Hippocampal formation (tissue), 2 donors: ENCODE results near the gene CCDC196.

Experiments
- DNase-seq, 2 donors: peaks; one replicate each; lab custom pipeline; 2025; lab: John Stamatoyannopoulos, UW

CCDC196 gene, protein sequence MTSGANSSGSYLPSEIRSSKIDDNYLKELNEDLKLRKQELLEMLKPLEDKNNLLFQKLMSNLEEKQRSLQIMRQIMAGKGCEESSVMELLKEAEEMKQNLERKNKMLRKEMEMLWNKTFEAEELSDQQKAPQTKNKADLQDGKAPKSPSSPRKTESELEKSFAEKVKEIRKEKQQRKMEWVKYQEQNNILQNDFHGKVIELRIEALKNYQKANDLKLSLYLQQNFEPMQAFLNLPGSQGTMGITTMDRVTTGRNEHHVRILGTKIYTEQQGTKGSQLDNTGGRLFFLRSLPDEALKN

DNA sequence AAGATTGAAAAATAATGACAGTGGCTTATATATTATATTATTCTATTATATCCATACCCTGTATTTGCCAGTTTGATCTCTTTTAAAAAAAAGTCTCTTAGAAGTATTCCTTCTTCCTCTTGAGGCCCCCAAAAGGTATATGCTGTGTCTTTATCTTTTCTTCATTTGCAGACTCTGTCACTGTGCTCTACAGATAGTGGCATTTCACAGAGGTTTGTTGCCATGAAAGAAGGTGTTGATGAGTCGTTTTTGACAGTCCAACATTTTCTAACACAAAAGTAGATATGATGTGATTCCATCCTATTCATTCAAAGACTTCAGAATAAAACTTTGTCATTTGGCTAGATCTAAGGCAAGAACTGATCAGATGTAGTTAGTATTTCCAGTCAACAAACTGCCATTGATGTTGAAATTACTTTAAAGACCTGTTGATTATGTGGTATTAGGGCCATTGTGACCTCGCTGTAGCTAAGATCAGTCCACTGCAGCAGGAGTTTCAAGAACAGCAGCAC lies at the start of gene CCDC196:
CCDC196 (plus strand) TSS at position 462 of the 512 bp plus-strand sequence. CDS start 132 bp downstream, outside the sequence.
- DNase-seq = no peak

DNA sequence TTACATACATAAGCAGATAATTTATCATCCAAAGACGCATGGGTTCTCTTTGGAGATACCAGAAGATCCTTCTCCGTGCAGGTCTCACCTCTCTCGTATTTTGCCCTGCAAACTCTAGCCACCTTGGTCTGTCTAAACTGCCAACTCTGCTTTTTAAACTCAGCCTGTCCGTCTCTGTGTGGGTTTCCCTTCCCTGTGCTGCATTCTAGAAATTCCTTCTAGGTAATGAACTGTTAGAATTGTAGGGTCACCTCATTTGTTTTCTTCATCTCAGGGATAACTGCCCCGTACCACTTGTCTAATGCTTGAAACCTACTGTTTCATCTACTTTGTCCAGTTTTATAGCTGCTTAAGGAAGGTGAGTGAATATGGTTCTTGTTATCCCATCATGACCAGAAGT lies 45.4 kb upstream of the CCDC196 start:
- DNase-seq = no peak

DNA sequence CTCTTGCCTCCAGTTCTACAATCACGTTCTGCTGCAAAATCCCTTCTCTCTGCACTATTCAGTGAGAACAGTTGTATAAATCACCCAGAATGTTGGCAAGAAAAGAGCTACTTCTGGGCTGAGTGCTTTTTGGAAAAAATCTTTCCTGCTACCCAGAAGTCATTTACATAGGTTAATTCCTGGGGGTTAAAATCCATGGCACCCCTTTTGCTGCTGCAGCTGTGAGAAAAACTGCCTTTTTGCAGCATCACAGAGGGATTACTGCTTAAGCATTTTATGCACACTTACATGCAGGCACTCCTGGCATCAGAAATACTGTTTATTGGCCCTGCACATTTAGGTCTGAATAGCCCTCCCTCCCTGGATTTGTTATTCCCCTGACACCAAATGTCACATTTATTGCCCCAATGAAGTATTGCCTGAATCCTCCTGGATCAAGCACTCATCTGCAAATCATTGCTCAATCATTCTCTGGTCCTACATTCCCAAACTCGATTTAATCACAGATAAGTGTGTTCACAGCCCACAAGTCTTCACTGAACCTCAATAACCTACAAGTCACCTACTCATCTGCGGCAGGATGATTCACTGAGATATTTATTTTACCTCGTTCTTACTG lies 43.1 kb upstream of the CCDC196 start:
- no peak for DNase-seq

DNA sequence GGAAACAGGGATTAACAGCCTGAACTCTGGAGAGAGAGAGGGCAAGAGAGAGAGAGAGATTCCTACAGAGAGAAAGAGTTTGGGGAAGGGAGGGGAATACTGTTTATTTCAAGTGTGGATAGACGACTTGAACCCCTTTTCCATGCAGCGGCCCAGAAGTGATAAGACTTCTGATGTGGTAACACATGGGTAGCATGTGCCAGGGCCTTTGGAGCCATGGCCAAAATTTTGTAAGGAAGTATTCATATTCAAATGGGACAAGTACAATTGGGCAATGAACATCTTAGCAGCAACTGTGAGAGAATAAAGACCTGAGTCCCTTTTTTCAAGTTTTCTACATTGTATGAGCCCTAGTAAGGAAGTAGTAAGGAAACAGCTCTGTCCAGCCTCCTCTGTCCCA lies 42.4 kb upstream of the CCDC196 start:
- no peak for DNase-seq

DNA sequence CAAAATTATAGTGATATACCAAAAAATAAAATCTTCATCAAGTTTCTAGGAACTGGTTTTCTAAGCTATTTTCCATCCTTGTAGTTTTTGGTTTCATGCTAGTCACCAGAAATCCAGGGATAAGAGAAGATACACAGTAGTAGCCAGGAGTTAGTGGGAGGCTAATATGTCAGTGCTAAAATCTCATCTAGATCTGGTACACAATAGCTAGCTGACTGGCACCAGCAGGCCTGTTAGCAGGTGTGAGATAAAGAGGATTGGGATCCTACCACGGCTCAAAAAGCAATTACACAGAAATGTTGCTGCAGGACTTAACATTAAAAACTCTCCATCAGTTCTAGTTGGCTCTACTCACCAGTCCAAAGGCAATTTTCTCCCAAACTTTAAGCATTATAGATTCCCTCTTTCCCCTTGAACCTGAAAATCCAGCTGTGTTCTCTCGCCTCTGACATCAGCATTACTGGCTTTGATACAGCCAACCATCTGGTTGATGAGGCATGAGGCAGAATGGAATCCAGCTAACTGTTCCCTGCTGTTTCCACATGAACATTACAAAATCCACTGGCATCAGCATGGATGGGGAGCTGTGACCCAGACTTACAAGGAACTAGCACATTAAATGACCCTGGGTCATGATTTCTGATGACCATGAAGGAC lies 41.8 kb upstream of the CCDC196 start:
- DNase-seq = no peak

DNA sequence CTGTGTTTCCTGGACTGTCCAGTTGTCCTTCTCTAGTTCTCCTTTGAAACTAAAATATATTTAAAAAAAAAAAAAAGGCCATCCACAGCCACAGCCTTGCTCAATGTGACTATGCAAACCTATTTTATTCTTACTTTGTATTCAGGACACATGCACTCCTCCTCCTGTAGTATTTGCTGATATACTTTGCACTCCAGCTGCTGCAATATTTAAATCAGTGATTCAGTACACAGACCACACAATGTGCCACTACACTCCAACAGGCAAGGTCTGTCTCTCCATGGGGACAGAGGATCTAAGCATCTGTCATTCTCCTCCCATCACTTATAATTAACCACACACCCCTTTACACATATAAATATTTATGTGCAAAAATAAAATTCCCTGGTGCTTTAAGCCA lies 40.2 kb upstream of the CCDC196 start:
- no peak for DNase-seq

DNA sequence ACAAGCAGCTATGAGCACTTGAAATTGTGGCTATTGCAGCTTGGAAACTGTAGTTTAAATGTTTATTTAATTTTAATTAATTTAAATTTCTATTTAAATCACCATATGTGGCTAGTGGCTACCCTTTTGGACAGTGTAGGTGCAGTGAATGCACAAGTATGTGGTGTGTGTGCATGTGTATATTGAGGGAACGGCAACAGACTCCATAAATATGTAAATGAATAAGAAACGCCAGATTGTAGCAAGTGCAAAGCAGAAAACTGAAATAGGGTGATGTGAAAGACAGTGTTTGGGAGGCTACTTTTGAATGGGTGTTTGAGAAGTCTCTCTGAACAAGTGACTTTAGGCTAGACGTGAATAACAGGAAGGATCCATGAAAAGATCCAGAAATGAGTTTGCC lies 32.7 kb upstream of the CCDC196 start:
- DNase-seq = no peak

DNA sequence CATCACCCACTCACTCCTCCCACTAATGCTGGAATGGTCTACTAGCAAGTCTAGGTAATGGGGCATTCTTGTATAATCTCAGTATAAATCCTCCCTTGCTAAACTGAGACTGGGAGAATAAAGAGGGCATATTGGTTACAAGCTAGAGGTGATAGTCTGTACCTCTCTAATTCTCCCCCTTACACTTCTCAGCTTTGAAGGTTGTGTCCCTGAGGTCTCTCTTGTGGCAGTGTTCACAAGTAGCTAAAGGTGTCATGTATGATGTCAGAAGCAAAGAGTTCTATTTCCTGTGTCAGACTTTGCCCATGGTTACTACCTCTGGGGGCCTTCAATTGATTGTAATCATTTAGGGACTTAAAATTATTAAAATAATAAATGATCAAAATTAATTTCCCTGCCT lies 26.6 kb upstream of the CCDC196 start:
- no peak for DNase-seq

DNA sequence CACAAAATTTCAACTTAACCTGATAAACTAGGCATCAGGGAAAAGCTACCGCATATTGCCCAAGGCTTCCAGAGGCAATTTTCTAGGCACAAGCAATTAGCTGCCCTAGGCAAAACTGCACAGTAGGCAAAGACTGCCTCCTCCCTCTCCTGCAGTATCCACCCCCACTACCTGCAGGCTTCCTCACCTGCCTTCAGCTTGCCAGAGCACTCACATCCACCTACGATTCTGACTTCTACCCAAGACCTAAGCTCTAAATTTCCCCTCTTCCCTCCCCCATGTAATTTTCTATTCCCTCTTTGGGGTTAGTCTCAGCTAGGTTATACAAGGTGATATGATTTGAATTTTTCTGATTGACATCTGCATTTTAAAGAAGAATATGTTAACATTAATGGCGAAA lies 21.9 kb upstream of the CCDC196 start:
- no peak for DNase-seq

DNA sequence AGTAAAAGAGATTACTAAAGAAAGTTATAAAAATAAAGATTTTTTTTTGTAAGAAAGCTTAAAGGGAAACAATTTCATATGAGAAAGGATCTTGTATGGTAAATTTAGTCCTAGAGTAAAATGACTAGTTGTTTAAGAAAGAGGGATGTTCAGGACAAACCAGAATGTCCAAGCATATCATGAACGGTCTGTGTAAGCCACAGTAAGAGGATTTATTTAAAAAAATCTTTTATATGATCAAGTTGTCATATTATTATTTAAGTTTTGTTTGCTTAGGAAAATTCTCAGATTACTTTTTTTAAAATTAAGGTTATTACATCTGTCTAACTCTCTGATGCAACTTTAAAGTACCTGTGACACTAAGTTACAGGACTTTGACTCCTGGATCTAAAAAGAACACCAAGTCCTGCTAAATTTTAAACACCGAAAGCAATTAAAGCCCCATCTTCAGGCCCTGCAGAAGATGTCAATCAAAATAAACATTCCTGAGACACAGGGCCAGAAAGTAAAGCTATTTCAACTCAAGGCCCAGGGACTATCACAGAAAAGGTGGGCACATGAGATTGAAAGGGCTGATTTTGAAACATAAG lies 17.3 kb upstream of the CCDC196 start:
- no peak for DNase-seq

DNA sequence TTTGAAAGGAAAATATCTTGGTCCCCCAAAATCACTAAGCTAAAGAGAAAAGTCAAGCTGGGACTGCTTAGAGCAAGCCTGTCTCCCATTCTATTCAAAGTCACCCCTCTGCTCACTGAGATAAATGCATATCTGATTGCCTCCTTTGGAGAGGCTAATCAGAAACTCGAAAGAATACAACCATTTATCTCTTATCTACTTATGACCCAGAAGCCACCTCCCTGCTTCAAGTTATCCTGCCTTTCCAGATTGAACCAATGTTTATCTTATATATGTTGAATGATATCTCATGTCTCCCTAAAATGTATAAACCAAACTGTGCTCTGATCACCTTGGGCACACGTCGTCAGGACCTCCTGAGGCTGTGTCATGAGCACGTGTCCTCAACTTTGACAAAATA lies 14.6 kb upstream of the CCDC196 start:
- no peak for DNase-seq

DNA sequence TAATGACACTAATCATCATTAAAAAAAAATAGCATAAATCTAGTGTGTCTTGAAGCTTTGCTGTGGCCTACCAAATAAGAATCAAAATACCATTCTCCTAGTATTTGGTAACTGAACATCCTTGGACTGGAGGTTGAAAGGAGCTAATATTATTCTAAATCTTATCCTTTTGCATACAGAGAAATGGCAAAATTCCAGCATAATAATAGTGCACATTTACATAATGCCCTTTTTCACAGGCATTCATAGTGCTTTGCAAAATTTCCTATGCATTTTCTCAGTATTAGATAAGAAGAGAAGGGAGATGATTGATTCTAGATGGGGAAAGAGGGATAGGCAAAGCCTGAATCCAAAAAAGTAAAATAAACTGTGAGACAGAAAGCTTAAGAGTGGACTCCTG lies 13.9 kb upstream of the CCDC196 start:
- DNase-seq = no peak

DNA sequence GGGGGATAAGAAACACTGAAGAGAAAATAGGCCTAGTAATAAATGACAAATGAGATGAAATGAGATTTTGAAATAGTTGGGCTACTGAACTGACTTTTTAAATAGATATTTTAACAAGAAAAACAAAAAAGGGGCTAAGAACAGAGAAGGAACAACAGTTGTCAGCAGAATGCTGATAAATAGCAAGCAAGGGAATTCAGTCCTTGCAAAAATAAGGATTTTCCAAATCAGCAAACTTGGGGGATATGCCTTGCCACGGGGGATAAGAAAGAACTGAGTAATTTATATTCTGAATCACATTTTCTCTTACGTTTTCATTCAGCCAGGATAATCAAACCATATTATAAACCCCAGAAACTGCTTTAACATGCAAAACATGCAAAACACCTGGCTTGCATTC lies 12.9 kb upstream of the CCDC196 start:
- DNase-seq = no peak

DNA sequence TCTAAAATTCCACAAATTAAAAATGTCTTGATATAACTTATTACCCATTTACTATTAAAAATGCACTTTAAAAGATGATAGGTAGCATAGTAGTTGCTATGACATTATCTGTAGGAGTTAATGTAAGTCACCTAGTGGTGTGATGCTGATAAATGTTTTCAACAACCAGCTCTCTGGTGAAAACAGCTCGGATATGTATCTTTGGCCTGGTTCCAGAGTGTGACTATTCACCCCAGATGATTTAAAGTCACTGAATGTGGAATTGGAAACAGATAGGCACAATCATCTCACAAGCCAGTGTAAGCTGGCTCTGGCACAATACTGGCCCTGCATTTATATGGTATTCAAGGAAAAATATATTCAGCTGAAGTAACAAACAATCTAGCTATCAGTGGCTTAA lies 9.2 kb upstream of the CCDC196 start:
- DNase-seq = no peak

DNA sequence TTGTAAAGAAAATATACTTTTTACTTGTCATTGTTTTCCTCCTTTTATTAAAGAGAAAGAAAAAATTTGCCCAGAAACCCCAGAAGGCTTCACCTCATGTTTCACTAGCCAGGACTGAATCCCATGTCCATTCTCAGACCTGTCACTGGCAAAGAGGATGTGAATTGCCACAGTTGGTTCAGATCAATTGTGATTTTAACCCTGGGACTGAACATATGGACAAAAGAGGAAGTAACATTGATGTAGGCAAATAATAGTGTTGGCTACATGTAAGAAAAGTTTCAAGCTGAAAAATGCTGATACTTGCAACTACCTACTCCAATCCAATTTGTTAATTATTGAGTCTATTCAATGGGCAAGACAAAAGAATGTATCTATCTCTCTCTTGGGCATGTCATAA lies 8.6 kb upstream of the CCDC196 start:
- no peak for DNase-seq

DNA sequence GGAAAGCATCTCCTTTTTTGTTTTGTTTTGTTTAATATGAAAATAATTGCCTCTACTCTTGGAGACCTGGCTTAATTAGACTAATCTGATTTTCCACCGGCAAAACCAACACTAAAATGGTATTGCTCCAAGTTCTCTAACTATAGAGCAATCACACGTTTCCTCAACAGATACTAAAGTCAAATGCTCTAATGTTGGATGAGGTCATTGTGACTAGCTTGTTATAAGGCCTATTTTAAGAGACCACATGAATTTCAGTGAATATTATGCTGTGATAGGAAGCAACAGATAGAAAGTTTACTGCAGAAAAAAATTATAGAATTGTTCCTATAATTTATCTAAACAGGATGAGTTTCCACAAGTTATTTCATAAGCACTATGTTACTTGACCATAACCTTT lies 3.3 kb upstream of the CCDC196 start:
- DNase-seq = no peak

DNA sequence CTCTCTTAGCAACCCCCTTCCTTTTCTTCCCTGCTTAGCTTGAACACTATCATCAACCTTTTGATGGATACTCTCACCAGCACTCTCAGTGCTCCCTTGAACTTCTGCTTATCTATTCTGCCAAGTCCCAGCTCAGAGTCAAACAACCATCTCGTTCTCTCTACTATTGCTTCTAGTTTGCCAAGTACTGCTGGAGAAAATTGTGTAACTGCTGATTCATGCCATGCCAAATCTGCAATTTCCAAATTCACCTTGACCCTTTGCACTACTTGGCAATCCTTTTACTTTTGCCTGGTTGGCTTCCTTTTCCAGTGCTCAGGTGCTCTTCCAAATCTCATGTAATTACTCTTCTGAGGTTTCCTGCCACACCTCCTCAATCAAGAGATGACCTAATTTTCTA lies 2.8 kb upstream of the CCDC196 start:
- DNase-seq = no peak

DNA sequence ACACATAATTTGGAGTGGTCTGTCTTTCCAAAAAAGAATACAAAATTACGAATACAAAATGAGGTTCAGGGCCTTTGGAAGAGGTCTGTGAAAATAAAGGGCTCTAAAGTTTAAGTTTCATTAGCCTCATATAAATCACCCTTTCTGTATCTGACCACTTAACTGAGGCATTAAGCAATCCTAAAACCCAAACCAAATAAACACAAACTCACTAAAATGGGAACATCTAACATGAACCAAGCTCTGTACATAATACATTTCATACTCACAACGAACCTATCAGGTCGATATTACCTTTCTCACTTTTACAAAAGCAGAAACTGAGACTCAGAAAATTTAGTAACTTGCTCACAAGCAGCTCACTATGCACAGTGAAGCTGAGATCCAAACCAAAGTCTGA lies 1.1 kb upstream of the CCDC196 start:
- no peak for DNase-seq

DNA sequence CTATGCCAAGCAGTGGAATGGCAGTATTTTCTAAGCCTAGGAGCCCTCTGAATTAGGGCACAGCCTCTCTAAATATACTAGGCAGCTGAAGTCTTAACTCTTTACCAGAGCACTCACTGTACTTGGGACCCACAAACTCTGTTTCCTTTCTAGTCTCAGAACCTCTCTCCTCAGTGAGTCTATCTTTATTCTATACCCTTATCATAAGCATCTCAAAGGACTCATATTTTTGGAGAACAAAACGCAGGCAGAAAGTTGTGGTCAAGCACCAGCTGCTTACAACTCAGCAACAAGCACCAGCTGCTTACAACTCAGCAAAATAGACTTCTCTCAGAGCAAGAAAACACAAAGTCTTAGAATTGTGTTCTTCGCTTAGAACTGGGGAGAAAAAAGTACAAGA lies 993 bp downstream of the CCDC196 start:
- no peak for DNase-seq

DNA sequence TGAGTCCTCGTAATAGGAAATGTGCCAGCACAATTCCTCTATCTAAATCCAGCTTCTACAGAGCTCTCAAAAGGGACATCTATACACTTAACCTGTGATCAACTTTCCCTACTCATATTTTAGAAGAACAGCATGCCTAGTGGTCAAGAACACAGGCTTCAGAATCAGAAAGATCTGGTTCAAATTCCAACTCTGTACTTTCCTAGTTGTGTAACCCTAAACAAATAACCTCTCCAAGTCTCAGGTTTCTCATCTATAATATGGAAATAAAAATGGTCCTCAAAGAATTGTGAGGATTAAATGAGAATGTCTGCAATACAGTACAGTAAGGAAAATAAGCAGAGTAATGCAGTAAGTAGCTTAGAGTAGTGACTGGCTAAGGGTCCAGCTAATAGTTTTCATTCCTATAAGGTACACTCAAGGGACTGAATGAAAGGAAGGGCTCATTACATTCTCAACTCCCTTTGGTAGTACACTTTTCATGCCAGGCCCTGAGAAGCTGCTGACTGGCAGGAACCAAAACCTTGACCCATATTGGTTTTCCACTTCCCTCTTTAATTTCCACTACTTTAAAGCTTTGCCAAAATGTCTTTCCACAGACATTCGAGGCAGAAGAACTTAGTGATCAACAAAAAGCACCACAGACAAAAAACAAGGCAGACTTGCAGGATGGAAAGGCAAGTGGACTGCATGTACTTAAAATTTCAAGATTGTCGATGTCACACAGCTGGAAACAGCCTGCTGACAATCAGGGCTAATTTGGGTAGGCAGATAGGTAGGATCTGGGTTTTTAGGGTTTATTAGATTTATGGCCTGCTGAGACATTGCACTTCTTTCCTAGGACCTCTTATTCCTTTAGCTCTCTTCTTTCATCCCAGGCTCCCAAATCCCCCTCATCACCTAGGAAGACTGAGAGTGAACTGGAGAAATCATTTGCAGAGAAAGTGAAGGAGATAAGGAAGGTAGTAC lies 4.3 kb downstream of the CCDC196 start:
- no peak for DNase-seq

DNA sequence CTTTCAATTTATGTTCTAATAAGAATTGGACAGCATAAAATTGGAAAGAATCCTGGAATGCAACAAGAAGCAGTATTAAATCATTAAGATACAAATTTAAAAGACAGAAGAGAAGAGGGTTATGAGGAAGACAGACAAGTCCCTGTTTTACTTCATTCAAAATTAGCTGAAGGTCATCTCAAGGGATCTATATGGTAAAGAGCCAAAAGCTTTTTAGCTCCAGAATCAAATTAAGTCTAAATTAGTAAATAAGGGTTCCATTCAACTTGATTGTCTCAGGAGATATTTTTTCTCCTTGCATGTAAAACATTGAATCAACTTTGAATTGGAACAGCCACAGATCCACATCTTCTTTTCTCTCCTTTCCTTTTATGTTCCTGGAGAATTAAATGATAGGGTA lies 7.6 kb downstream of the CCDC196 start:
- no peak for DNase-seq
